GM19455 (cell line): ENCODE results near the gene HTR5A.

Experiments used
- ATAC-seq: cut with Tn5 transposase; IDR thresholded peaks from one replicate; pipeline ENCODE4 v1.9.1; 2021; ENCODE audit not compliant: unreplicated experiment

HTR5A gene

GRCh38 chr7:155084969-155085368 lies 14.8 kb downstream of the HTR5A start:
- no peak for ATAC-seq

GRCh38 chr7:155090684-155091083 lies 20.6 kb downstream of the HTR5A start:
- ATAC-seq = no peak

GRCh38 chr7:155093596-155093995 lies 23.5 kb downstream of the HTR5A start:
- no peak for ATAC-seq

DNA sequence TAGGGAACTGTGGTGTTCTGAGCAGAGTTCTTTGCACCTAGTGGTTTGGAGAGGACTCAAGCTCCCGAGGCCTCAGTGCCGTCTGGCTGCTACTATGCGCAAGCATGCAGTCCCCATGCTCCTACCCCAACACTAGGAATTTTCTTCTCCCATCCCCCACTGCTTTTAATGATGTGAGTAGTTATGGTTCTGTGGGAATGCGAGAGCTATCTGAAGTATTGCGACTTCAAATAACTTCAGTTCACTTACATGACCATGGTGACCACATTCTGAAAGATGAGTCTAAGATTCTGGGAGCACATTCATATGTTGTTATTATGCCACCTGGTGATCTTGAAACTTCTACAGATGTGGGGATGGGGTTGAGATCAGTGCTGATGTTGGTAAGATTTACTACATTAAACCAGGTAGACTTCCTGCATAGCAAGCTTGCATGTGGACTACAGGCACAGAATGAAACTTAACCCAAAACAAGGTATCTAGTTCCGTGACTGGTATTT lies 24.6 kb downstream of the HTR5A start:
- ATAC-seq = no peak

DNA sequence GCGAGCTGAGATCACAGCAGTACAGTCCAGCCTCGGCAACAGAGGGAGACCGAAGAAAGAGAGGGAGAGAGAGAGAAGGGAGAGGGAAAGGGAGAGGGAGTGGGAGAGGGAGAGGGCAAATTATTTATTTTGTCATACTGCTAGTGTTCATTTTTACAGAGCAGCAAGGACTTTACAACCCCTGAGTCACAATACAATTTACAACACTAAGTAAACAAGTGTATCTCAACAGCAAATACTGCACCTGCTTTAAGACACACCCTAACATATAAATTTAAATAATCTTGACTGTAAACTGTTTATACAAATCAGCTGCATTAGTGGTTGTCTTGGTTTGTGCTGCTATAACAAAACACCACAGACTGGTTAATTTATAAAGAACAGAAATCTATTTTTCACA lies 27.2 kb downstream of the HTR5A start:
- ATAC-seq = no peak

- no peak for ATAC-seq
Measured at GRCh38 chr7:155103839-155104238, 33.7 kb downstream of the HTR5A start.

GRCh38 chr7:155104913-155105312 lies 34.8 kb downstream of the HTR5A start:
- ATAC-seq = no peak

DNA sequence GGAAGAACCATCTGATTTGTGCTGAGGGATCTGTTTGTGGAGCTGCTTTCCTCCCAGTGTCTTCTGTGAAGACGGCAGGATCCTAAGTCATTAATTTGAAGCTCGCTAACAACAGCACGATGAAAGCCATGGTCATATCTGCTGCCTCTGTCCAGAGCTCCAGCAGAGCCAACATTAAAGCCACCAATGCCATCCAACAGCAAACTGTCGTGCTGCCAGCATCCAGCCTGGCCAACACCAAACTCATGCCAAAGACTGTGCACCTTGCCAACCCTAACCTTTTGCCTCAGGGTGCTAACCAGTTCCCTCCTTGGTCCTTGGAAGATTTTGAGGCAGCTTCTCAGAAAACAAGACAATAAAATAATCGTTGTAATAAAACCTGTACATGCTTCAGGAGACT lies 36.2 kb downstream of the HTR5A start:
- ATAC-seq = no peak

GRCh38 chr7:155107126-155107525 lies 37.0 kb downstream of the HTR5A start:
- no peak for ATAC-seq

GRCh38 chr7:155108144-155108901 lies 38.2 kb downstream of the HTR5A start:
- ATAC-seq = no peak

- no peak for ATAC-seq
Measured at GRCh38 chr7:155109121-155109520, 39.0 kb downstream of the HTR5A start.

- no peak for ATAC-seq
Measured at GRCh38 chr7:155115288-155115687, 45.2 kb downstream of the HTR5A start.

DNA sequence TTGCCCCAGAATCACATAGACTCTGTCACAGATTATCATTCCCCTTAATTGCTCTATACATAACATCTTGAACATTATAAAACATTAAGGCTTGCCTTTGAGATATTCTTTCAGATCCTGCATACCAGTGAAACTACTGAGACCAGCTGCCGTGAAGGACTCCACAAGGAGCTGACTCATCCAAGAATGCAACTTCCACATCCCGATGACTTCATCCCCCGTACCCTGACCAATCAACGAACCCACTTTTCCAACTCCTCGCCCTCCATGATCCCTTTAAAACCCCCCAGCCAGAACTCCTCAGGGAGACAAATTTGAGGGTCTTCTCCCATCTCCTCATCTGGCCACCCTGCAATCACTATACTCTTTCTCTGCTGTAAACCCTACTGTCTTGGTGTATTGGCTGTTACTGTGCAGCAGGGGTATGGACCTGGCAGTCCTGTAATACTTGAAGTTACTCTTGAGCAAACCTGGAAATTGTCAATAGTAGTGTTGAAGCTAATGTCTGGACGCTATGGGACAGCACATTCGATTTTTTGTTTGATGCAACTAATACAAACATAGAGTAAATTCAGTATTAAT lies 49.8 kb downstream of the HTR5A start:
- ATAC-seq = no peak

DNA sequence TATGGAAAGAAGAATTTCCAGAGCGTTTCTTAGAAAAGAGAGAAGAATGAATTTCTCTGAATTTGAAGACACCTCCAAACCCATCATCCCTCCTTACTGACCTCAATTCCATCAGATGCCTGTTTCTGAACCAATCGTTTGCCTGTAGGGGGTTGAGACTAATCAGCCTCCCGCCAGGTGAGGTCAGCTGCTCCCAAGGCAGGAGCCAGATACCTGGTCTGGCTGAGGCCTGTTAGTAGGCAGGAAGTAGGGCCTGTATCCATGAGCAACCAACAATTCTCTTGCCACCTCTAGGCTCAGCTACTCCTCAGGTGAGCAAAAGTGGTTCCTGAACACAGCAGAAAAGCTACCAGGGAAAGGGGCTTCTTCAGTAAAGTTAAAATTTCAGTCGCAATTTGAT lies 50.3 kb downstream of the HTR5A start:
- no peak for ATAC-seq

GRCh38 chr7:155122831-155123230 lies 52.7 kb downstream of the HTR5A start:
- ATAC-seq = no peak

DNA sequence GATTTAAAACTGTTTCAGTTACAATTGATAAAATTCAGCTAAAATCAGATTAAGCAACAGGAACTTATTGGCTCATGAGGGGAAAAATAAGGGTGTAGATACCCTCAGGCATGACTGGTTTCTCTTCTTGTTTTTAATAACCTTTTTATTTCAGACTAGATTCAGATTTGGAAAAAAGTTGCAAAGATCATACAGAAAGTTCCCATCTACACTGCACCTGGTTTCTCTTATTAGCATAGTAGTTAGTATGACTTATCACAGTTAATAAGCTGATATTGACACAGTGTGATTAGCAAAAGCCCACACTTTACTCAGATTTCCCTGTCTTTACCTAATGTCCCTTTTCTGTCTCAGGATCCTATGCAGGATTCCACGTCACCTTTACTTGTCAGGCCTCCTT lies 53.3 kb downstream of the HTR5A start:
- ATAC-seq = no peak

- no peak for ATAC-seq
Measured at GRCh38 chr7:155124706-155125105, 54.6 kb downstream of the HTR5A start.

DNA sequence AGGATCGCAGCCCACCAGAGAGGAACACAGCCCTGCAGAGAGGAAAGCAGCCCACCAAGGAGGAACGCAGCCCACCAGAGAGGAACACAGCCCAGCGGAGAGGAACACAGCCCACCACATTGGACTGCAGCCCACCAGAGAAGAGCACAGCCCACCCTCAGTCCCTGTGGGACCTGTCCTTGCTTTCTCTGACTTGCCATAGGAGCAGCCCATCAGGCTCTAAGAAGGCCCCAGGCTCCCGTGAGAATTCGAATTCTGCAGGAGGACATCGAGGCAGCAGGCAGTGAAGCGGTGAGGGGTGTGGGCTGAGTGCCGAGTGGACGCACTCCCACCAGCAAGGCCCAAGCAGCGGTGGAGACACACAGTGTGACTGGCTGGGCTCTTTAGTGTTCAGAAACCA lies 59.1 kb downstream of the HTR5A start:
- ATAC-seq = no peak

DNA sequence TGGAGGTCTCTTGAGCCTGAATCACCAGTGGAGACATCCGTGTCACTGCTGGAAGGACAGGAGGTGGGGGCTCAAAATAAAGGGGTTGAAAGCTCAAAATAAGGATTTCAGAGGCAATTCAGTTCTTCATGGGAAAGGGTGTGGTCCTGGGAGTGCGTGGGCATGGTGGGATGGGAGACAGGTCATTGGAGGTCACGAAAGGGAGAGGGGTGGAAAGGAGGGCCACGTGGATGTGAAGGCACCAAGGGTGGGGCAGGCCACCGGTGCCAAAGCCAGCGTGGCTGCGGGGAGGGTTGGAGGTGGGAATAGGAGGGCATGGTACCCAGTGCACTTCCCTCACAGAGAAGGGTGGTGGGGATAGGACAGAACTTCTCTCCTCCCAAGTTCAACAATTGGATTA lies 59.7 kb downstream of the HTR5A start:
- no peak for ATAC-seq

DNA sequence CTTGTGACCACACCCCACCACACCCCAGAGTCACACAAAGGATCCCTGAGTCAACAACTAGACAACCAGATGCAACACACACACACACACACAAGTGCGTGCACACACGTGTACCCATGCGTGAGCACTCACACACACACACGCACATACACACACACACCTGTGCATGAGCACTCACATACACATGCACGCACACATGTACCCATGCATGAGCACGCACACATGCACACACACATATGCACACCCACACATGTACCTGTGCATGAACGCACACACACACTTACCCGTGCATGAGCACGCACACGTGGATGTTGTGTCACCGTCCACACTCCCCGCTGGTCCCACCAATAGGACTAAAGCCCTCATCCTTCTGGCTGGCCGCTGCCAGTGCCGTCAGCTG lies 60.4 kb downstream of the HTR5A start:
- no peak for ATAC-seq

DNA sequence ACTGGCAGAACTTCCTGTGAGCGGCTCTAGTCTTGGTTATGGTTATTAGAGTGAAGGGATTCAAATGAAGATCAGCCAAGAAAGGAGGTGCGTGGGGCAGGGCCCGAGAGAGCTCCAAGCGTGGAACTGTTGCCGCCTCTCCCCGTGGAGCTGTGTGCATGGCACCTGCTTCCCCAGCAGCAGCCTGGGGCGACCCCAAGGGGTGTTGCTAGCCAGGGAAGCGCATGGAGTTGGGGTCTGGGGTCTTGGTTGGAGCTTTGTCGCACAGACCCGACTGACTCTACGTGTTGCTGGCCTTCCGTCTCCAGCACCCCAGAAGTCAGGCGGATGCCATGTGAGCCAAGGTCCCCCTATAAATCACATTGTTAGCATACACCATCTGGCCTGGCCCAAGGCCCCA lies 61.0 kb downstream of the HTR5A start:
- no peak for ATAC-seq

- ATAC-seq = no peak
Measured at GRCh38 chr7:155132431-155132830, 62.3 kb downstream of the HTR5A start.
